ENCODE results near the gene TLE4.
"Not testable (repeated sequence)": the region's sequence is repeated elsewhere in the genome, so short reads cannot be mapped to it uniquely, and the experiment has no call there.

TLE4 gene

DNA sequence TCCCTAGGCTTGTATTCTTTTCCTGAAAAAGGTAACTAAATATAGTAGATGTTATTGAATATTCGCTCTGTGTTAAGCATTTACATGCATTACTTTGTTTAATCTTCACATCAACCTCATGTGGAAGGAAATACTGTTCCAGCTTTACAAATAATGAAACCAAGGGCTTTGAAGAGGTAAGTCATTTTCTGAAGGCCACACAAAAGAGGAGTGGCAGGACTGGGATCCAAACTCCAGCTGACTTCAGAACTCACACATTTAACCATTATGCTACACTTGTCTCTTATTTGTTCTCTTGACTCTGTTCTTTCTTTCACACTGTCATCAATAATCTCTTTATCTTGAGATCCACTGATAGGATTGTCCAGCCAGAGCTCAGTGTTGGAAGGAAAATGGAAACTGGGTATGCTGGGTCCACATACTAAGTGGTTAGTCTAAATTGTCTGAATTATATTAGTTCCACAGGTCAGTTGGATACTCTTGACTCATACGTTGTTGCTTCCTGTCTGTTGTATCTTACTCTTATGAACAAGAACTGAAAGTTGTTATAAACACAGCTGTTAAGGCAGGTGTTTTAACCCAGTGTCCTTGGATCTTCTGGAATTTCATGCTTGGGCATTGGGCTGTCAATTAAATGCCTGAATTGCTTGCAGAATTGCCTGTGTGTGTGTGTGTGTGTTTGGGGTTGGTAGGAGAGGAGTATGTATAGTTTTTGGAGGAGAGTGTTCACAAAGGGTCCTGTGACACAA is 65.6 kb downstream of the TLE4 start:
- no peak for DNase-seq (ENCODE audit: low read depth)

DNA sequence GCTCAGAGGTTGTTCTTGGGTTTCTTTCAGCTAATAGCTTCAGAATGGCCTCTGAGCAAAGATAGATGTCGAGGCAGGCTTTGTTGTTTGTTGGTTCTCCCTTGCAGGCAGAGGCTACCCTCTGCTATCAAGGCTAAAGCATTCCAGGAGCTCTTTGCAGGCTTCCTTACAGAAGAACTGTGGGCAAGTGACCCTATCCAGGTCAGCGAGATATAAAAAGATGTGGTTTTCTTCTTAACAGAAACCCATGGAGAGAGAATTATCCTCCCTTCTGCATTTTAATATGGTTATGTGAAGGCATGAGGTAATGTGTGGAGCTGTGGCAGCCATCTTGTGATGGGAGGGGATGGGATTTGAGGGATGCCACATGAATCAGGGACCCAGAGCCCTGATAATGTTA is 67.0 kb downstream of the TLE4 start:
- no peak for DNase-seq (ENCODE audit: low read depth)

- no peak for DNase-seq (ENCODE audit: low read depth)
Measured at GRCh38 chr9:79639354-79639753, 67.6 kb downstream of the TLE4 start.

- not testable (repeated sequence) for DNase-seq (ENCODE audit: low read depth)
Measured at GRCh38 chr9:79640067-79640466, 68.3 kb downstream of the TLE4 start.

- no peak for DNase-seq (ENCODE audit: low read depth)
Measured at GRCh38 chr9:79641070-79641469, 69.3 kb downstream of the TLE4 start.

GRCh38 chr9:79642671-79643070 is 70.9 kb downstream of the TLE4 start:
- DNase-seq (ENCODE audit: low read depth): no peak

GRCh38 chr9:79644048-79644447 is 72.3 kb downstream of the TLE4 start:
- no peak for DNase-seq (ENCODE audit: low read depth)

- no peak for DNase-seq (ENCODE audit: low read depth)
Measured at GRCh38 chr9:79644601-79645000, 72.8 kb downstream of the TLE4 start.

DNA sequence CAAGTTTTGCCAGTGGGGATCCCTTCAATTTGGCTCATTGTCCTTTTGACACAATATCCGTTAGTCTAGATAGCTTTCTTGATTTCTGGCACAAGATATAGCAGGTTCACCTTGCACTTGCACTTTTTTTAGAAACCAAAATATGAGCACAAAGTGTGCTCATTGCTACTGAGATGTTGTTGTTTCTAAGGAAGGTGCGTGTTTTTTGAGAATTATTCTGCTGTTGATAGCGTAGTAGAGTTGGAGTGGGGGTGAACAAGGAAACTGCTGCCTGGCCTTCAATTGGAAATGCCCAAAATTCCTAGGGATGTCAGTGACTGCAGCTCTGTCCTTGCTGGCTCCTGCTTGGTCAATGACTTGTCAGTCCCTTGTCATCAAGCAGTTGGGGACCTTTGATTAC is 73.3 kb downstream of the TLE4 start:
- DNase-seq (ENCODE audit: low read depth): no peak

- DNase-seq (ENCODE audit: low read depth): no peak
Measured at GRCh38 chr9:79646096-79646495, 74.3 kb downstream of the TLE4 start.

DNA sequence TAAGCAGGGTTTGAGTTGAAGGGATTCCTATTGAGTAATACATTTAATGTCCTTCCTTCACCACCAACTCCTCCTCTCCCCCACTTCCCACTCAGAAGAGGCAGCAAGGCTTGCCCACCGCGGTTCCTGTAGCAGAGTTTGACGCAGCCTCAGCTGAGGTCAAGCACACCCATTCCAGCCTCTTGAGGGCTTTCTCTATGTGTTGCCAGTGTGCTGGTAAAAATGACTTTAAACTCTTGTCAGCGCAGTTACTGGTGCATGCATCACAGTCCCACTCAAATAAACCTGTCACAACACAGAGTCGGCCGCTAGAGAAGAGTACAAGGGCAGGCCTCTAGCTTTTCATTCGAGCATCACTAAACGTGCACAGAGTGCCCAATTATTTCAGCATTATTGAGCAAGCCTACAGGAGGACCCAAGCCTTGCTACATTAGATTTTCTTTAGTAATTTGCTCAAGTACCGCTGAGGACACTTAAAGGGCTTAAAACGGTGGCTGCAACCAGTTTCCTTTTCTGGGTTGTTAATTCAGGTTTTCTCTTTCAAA is 79.6 kb downstream of the TLE4 start:
- no peak for DNase-seq (ENCODE audit: low read depth)

GRCh38 chr9:79652598-79652997 is 80.8 kb downstream of the TLE4 start:
- DNase-seq (ENCODE audit: low read depth): no peak

DNA sequence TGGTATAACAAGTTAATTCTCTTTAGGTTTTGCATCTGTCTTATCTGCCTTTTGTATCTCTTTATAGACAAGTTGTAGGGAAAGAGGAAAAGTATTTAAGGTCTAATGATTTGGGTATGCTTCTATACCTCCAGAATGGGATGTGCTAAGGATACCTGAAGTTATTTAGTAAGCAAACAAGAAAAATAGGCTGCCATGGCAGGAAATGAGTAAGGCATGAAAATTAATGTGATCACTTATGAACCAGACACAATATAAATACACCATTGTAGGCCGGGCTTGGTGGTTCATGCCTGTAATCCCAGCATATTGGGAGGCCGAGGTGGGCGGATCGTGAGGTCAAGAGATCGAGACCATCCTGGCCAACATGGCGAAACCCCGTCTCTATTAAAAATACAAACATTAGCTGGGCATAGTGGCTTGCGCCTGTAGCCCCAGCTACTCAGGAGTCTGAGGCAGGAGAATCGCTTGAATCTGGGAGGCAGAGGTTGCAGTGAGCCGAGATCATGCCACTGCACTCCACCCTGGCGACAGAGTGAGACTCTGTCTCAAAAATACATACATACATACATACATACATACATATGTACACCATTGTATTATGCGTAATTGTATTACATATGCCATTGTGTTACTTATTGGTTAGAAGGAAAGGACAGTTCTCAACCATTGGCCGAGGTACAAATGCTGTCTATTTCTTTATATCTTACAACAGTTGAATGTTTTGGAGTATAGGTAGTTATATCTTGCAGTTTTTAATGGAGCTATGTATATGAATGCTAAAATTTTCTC is 83.0 kb downstream of the TLE4 start:
- DNase-seq (ENCODE audit: low read depth): not testable (repeated sequence)

GRCh38 chr9:79655551-79655950 is 83.8 kb downstream of the TLE4 start:
- no peak for DNase-seq (ENCODE audit: low read depth)

DNA sequence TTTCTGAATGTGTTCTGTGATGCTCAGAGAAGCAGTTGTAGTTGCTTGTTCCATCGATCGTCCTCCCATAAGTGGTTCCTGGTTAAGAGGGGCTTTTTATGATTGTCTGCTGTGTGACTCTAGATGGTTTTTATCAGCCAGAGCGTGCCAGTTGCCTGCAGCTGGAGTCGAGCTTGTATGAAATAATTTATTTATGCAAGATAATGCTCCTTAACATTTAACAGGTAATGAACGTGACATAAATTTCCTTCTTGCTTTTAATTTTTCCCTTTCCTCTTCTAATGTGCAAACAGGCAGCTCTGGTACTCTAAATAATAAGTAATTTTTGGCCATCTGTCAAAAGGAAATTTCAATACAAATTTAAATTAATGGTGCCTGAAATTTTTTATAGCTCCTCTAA is 84.4 kb downstream of the TLE4 start:
- DNase-seq (ENCODE audit: low read depth): no peak

GRCh38 chr9:79657891-79658290 is 86.1 kb downstream of the TLE4 start:
- DNase-seq (ENCODE audit: low read depth): no peak

DNA sequence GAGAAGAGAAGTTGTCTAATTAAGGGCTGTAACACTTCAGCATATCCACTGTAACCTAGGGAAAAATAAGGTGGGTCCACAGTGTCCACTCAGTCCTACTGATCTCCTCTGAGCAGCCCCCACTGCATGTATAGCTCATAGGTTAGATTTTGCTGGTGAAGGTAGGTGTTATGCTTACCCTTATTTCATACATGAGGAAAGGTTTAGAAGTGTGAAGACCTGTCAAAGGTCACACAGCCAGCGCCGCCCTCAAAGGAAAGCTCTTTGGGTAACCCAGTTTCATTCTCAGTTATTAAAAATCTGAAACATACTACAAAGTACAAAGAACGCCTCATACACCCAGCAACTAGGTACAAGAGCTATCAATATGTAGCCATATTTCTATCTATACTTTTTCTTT is 87.2 kb downstream of the TLE4 start:
- no peak for DNase-seq (ENCODE audit: low read depth)

DNA sequence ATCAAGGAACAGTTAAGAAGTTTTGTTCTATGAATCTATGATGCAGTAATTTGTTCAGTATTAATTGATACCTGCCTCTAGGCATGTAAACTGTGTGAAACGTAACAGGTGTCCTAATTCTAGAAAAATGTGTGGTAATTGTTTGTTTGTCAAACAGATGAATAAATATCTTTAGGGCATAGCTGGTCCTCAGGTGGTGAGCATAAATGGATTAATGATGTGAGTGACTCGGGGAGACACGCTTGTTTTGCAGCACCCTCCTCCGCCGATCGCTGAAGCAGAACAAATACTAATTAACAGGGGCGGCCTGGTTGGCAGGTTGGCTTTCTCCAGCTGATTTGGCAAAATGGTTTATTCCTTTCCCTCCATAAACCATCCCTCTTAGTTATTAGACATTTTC is 88.8 kb downstream of the TLE4 start:
- DNase-seq (ENCODE audit: low read depth): no peak

DNA sequence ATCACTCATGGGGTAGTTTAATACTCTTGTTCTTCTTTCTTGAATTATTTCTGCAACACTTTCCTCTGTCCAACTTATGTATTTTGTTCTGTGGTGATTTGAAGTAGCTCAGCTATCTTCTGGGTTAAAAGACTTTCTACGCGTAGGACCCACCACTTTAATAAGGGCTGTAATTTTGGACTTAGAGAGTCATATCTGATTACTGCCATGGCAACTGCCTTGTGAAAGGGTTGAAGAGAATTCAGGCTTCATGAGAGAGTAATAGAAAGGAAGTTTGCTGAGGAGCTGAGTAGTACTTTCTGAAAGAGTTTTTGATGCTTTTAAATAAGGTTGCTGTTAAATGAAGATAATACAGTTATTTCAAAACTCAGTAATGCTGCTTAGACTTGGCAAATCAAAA is 89.5 kb downstream of the TLE4 start:
- DNase-seq (ENCODE audit: low read depth): no peak

GRCh38 chr9:79661886-79662536 is 90.2 kb downstream of the TLE4 start:
- no peak for DNase-seq (ENCODE audit: low read depth)

GRCh38 chr9:79662537-79662956 is 90.8 kb downstream of the TLE4 start:
- no peak for DNase-seq (ENCODE audit: low read depth)

DNA sequence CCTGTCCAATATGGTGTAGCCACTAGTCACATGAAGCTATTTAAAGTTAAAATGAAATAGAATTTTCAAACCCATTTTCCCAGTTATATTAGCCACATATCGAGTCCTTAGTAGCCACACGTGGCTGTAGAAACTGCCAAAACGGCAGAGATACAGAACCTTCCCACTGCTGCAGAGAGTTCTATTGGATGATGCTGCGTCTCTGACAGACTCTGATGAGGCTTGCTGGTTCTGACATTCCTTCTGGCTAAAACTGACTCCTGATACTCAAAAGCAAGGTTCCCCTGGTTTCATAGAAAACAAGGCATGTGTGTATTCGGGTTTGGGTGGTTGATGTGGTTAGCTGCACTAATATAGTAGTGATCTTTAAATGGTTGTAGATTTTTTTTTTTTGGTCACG is 91.5 kb downstream of the TLE4 start:
- no peak for DNase-seq (ENCODE audit: low read depth)

GRCh38 chr9:79663878-79664277 is 92.1 kb downstream of the TLE4 start:
- DNase-seq (ENCODE audit: low read depth): no peak

Measured in activated T-cell treated with anti-CD3 and anti-CD28 coated beads for 24 hours (primary cell).